ENCODE measurements around the gene MIS12.

Gene MIS12

DNA sequence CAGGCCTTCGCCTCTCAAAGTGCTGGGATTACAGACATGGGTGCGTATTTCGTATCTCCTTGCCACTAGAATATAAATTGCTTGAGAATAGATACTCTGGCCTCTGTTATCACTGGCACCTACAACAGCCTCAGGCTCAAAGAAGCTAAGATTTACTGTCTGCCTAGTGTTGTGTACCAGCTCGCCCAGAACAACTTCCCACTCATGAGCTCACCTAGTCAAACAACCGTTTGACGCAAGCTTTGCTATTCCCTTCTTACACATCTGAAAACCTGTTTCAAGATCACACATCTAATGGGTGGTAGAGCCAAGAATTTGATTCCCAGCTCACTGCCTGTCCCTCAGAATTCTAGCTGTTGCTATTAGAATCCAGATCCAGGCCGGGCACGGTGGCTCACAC lies 24.4 kb downstream of the MIS12 start:
- Histone ChIP-seq H3K9ac (ENCODE audit: low read depth, low read length, poor library complexity, severe bottlenecking) (no peak overlapping the region), H3K4me1 (ENCODE audit: insufficient read depth, low read length, poor library complexity, severe bottlenecking) (peaks cover 22% of the 10 kb centered on the region), H3K9me3 (ENCODE audit: insufficient read depth, low read depth, low read length) (no peaks in the 10 kb centered on the region), H3K9me2 (replicated peaks; ENCODE audit: low read depth, low read length) (no peaks in the 10 kb centered on the region), H3F3A (ENCODE audit: low read depth) (no peaks in the 10 kb centered on the region), H3K27me3 (ENCODE audit: insufficient read depth, low read length, poor library complexity, severe bottlenecking) (no peaks in the 10 kb centered on the region), H3K79me2 (ENCODE audit: insufficient read depth, low read length) (no peaks in the 10 kb centered on the region), H2AFZ (ENCODE audit: low read length) (no peak overlapping the region), H3K4me3 (ENCODE audit: low read length, poor library complexity, severe bottlenecking) (no peak overlapping the region), H3K4me2 (ENCODE audit: low read depth, low read length, poor library complexity, severe bottlenecking) (no peak overlapping the region), H3K36me3 (ENCODE audit: insufficient read depth, low read length) (no peaks in the 10 kb centered on the region), H4K20me1 (ENCODE audit: insufficient read depth, low read length, poor library complexity, severe bottlenecking) (no peaks in the 10 kb centered on the region)
- TF ChIP-seq EZH2phosphoT487 (IDR thresholded peaks at IDR 0.05; ENCODE audit: borderline replicate concordance): no peak
- TF ChIP-seq, protein P1, sequence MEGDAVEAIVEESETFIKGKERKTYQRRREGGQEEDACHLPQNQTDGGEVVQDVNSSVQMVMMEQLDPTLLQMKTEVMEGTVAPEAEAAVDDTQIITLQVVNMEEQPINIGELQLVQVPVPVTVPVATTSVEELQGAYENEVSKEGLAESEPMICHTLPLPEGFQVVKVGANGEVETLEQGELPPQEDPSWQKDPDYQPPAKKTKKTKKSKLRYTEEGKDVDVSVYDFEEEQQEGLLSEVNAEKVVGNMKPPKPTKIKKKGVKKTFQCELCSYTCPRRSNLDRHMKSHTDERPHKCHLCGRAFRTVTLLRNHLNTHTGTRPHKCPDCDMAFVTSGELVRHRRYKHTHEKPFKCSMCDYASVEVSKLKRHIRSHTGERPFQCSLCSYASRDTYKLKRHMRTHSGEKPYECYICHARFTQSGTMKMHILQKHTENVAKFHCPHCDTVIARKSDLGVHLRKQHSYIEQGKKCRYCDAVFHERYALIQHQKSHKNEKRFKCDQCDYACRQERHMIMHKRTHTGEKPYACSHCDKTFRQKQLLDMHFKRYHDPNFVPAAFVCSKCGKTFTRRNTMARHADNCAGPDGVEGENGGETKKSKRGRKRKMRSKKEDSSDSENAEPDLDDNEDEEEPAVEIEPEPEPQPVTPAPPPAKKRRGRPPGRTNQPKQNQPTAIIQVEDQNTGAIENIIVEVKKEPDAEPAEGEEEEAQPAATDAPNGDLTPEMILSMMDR (conservative IDR thresholded peaks at IDR 0.05; ENCODE audit: low read length): no peak

DNA sequence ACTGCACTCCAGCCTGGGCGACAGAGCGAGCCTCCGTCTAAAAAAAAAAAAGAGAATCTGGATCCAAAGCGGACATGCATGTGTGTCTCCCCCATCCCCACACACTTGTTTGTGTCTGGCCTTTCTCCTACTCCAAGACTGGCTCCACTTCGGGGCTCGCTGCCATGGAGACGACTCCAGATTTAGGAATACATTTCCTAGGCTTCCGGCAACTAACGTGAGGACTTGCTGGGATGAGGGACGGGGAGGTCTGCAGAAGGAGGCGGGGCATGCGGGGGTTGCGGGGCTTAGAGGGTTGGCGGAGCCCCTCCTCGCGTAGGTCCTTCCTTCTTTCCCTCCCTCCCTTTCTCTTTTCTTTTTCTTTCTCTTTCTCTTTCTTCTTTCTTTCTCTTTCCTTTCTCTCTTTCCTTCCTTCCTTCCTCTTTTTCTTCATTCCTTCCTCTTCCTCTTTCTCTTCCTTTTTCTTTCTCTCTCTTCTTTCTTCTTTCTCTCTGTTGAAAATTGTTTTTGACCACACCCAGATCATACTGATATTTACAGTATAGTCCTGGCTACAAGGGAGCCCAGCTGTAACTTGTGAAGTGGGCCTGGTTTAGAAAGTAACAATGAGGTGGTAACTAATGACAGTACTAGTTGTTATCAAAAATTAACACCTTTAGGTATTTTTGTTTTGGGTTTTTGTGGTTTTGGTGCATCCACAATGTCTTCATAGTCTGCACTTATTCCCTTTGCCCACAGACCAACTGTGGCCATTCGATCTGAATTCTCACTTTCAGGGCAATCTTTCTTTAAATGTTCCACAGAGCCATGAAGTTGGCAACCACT lies 25.2 kb downstream of the MIS12 start:
- H3K9me2 ChIP-seq (replicated peaks; ENCODE audit: low read depth, low read length): no peaks in the 10 kb centered on the region
- no peaks in the 10 kb centered on the region for H3F3A ChIP-seq (ENCODE audit: low read depth)
- no peak overlapping the region for H2AFZ ChIP-seq (ENCODE audit: low read length)
- no peaks in the 10 kb centered on the region for H3K36me3 ChIP-seq (ENCODE audit: insufficient read depth, low read length)
- TF ChIP-seq, protein P1 (conservative IDR thresholded peaks at IDR 0.05; ENCODE audit: low read length): no peak
- no peak for TF ChIP-seq EZH2phosphoT487 (IDR thresholded peaks at IDR 0.05; ENCODE audit: borderline replicate concordance)
- no peak overlapping the region for H3K9ac ChIP-seq (ENCODE audit: low read depth, low read length, poor library complexity, severe bottlenecking)
- H3K27me3 ChIP-seq (ENCODE audit: insufficient read depth, low read length, poor library complexity, severe bottlenecking): no peaks in the 10 kb centered on the region
- no peaks in the 10 kb centered on the region for H3K9me3 ChIP-seq (ENCODE audit: insufficient read depth, low read depth, low read length)
- H3K79me2 ChIP-seq (ENCODE audit: insufficient read depth, low read length): no peaks in the 10 kb centered on the region
- H4K20me1 ChIP-seq (ENCODE audit: insufficient read depth, low read length, poor library complexity, severe bottlenecking): no peaks in the 10 kb centered on the region
- H3K4me2 ChIP-seq (ENCODE audit: low read depth, low read length, poor library complexity, severe bottlenecking): no peak overlapping the region
- peaks cover 22% of the 10 kb centered on the region for H3K4me1 ChIP-seq (ENCODE audit: insufficient read depth, low read length, poor library complexity, severe bottlenecking)
- no peak overlapping the region for H3K4me3 ChIP-seq (ENCODE audit: low read length, poor library complexity, severe bottlenecking)

DNA sequence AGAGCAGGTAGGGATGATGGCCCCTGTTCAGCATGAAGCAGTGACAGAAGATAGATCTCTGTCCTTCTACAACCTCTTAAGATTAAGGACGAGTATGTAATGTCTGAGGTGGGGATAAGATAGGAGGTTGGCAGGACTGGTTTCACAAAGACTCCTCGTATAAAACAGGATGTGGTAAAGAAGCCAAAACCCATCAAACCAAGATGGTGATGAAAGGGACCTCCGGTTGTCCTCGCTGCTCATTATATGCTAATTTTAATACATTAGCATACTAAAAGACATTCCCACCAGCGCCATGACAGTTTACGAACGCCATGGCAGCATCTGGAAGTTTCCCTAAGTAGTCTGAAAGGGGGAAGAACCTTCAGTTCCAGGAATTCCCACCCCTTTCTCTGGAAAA lies 27.3 kb downstream of the MIS12 start:
- Histone ChIP-seq H3K27me3 (ENCODE audit: insufficient read depth, low read length, poor library complexity, severe bottlenecking) (no peaks in the 10 kb centered on the region), H3K4me3 (ENCODE audit: low read length, poor library complexity, severe bottlenecking) (no peak overlapping the region), H3K79me2 (ENCODE audit: insufficient read depth, low read length) (no peaks in the 10 kb centered on the region), H4K20me1 (ENCODE audit: insufficient read depth, low read length, poor library complexity, severe bottlenecking) (no peaks in the 10 kb centered on the region), H3K9ac (ENCODE audit: low read depth, low read length, poor library complexity, severe bottlenecking) (no peak overlapping the region), H3F3A (ENCODE audit: low read depth) (no peaks in the 10 kb centered on the region), H3K9me2 (replicated peaks; ENCODE audit: low read depth, low read length) (no peaks in the 10 kb centered on the region), H3K9me3 (ENCODE audit: insufficient read depth, low read depth, low read length) (no peaks in the 10 kb centered on the region), H3K36me3 (ENCODE audit: insufficient read depth, low read length) (no peaks in the 10 kb centered on the region), H2AFZ (ENCODE audit: low read length) (no peak overlapping the region), H3K4me2 (ENCODE audit: low read depth, low read length, poor library complexity, severe bottlenecking) (peak overlapping the region; percentile 56), H3K4me1 (ENCODE audit: insufficient read depth, low read length, poor library complexity, severe bottlenecking) (peaks cover 22% of the 10 kb centered on the region)
- TF ChIP-seq EZH2phosphoT487 (IDR thresholded peaks at IDR 0.05; ENCODE audit: borderline replicate concordance): no peak
- TF ChIP-seq, protein P1 (conservative IDR thresholded peaks at IDR 0.05; ENCODE audit: low read length): no peak

Data from Loucy (cell line).